NCI-H1417 (cell line): ENCODE results near the gene SIPA1L3.

Source experiments
- DNase-seq, 3 experiments: peaks; one replicate each; lab custom pipeline; 2025; lab: John Stamatoyannopoulos, UW

SIPA1L3 gene

GRCh38 chr19:37942516-37942902 lies 35.5 kb downstream of the SIPA1L3 start:
- DNase-seq, result no peak

DNA sequence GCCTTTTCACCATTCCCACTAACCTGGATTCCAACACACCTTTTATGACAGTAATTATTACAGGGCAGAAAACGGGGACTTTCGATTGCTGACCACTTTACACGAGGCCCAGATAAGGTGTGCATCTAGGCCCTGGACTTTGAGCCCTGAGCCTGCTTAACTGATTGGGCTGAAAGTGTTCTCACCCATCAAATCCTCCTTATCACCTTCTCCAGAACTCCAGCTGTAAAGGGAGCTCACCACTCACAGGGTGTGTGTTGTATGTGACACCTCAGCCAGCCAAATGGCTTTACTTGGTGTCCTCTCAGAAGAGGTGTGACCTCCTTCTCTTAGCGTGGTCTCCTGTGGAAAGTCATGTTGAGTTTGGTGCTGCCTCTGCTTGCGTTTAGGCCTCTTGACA lies 36.5 kb downstream of the SIPA1L3 start:
- no peak for DNase-seq

- no peak for DNase-seq
Observed at GRCh38 chr19:37946132-37946531, 39.1 kb downstream of the SIPA1L3 start.

DNA sequence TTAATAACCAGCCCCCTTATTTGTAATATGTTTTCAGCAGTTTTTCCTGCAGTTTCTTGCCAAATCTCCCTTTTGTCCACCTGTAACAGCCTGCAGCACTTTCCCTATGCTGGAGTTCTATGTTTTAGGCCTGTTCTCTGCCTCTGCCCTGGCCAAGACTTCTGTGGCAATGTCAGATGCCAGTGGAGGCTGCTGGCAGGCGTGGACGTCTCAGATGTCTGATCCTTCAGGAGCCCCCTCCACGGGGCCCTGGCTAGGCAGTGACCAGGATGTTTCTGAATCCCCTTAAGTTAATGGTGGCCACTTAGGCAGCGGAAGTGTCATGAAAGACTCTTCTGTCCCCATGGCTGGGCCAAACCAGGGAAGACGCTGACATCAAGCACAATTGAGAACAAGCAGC lies 40.8 kb downstream of the SIPA1L3 start:
- DNase-seq, result no peak

DNA sequence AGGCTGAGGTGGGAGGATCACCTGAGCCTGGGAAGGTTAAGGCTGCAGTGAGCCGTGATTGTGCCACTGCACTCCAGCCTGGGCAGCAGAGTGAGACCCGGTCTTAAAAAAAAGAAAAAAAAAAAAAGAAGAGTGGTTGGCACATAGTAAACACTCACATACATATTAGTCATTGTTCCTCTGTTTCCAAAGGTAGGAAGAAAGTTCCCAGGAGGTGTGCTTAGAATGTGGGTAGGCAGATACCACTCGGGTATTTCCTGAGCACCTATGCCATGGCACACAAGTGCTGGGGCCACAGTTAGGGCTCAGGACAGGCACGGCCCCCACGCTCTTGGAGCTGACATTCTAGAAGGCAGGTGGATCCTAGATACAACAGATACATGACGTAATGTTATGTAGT lies 41.4 kb downstream of the SIPA1L3 start:
- no peak for DNase-seq

- DNase-seq, result no peak
Observed at GRCh38 chr19:37950471-37951175, 43.6 kb downstream of the SIPA1L3 start.

- DNase-seq, result no peak
Observed at GRCh38 chr19:37951816-37952210, 44.8 kb downstream of the SIPA1L3 start.

- no peak for DNase-seq
Observed at GRCh38 chr19:37953171-37953917, 46.3 kb downstream of the SIPA1L3 start.

- DNase-seq, result no peak
Observed at GRCh38 chr19:37953918-37954303, 46.9 kb downstream of the SIPA1L3 start.

DNA sequence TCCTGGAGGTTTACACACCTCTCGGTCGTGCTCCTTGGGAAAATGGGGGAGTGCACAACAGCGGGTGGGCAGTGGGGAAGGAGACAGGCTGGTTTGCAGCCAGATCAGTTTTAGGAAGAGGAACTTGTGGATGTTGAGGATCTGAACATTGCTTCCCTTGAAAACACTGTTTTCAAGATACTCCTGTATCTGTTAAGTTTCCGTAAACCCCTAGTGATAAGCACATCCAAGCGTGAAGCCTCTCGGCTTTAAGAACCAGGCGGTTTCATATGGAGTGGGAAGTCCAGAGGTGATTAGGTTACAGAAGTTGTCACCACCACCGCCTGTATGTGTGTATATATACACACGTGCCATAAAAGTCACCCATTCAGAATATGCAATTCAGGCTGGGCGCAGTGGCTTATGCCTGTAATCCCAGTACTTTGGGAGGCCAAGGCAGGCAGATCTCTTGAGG lies 47.4 kb downstream of the SIPA1L3 start:
- no peak for DNase-seq

- no peak for DNase-seq
Observed at GRCh38 chr19:37955986-37956385, 49.0 kb downstream of the SIPA1L3 start.

GRCh38 chr19:37957176-37957575 lies 50.2 kb downstream of the SIPA1L3 start:
- no peak for DNase-seq

- no peak for DNase-seq
Observed at GRCh38 chr19:37959665-37960114, 52.7 kb downstream of the SIPA1L3 start.

GRCh38 chr19:37961198-37961597 lies 54.2 kb downstream of the SIPA1L3 start:
- DNase-seq, result no peak

GRCh38 chr19:37963190-37963936 lies 56.4 kb downstream of the SIPA1L3 start:
- no peak for DNase-seq

DNA sequence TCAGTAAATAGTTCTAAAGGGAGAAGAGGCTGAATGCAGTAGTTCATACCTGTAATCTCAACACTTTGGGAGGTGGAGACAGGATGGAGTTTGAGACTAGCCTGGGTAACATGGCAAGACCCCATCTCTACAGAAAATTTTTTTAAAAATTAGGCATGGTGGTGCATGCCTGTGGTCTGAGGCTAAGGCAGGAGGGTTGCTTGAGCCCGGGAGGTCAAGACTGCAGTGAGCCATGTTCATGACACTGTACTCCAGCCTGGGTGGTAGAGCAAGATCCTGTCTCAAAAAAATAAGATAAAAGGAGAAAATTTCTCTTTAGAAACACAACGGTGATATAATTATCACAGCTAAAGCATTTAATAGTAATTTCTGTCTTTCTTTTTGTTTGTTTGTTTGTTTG lies 57.1 kb downstream of the SIPA1L3 start:
- no peak for DNase-seq

- peak in 1 of 3 experiments; percentile 9 for DNase-seq
Observed at GRCh38 chr19:37966211-37966661, 59.2 kb downstream of the SIPA1L3 start.

DNA sequence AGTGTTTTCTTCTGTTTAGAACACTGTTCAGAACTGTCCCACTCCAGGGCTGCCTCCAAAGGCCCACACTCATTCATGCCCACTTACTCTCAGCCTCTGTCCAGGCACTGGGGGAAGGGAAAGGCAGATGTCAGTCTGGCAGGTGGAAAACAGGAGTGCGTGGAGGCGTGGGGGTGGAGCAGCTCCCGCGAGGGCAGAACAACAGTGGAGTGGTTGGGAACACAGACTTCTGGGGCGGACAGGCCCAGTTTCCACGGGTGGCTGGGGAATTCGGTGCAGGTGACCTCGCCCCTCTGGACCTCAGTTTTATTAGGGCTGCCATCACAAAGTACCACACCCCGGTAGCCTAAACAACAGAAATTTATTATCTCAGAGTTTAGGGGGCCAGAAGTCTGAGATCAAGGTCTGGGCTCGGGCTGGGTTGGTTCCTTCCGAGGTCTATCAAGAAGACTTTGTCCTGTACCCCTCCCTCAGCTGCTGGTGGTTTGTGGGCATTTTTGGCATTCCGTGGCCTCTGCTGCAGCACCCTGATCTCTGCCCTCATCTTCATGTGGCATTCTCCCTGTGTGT lies 59.7 kb downstream of the SIPA1L3 start:
- DNase-seq, result peak in 1 of 3 experiments; percentile 31

DNA sequence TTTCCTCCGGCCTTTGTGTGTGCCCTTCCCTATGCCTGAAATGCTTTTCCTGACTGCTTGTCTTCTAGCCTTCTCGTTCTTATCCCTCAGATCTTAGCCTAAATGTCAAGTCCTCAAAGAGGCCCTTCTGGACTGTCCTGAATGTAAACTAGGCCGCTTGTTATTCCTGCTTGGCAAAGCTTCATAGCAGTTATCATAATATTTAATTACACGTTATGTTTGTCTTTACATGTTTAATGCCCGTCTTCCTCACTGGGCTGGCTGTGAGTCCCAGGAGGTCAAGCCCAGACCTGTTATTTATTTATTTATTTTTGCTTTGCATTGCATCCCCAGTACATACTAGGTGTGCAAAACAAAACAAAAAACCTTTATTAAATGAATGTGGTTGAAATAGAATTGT lies 62.7 kb downstream of the SIPA1L3 start:
- peak in 2 of 3 experiments; percentile 10 to 66 for DNase-seq

- no peak for DNase-seq
Observed at GRCh38 chr19:37970699-37971098, 63.7 kb downstream of the SIPA1L3 start.

DNA sequence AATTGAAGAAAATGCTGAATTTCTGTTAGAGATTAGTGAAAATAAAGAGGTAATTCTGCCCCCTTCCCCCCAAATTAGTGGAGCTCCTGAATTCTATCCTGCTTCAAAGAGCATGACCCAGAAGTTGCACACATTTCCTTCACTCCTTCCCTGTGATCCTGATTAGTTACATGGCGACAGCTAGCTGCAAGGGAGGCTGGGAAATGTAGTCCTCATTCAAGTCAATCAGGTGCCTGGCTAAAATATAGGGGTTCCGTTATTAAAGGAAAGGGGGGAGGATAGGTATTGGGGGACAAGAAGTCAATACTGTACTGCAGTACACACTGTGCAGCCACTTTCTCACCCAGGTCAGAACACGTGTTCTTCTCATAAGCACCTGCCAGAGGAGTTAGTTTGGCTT lies 65.8 kb downstream of the SIPA1L3 start:
- DNase-seq, result no peak

DNA sequence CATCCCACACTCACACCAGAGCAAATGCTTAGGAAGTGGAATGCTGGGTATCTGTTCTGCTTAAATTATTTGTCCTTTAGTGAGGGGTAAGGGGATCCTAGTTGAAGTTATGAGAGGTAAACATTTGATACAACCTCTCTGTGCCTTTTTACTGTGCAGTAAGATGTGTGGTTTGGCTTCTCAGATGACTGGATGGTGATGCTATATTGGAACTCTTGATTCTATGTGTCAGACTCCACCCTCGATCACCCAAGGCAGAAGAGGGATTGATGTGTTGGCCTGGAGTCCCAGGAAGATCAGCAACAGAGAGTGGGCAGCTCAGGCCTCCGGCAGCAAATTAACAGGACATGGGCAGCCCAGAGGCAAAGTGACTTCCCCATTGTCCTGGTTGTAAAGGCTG lies 66.7 kb downstream of the SIPA1L3 start:
- DNase-seq, result no peak
